MM.1S (cell line): ENCODE results near the gene APBA1.

Experiments used
- DNase-seq: peaks from one replicate; pipeline ENCODE4 v3.0.0-alpha.2; 2015
- H2AFZ ChIP-seq: fragments of 300-600 bp; sonication (generic); 2 replicates; pipeline ENCODE4 v1.6.0; 2016; ENCODE audit warnings: antibody characterized with exemption, low read length
- H3F3A ChIP-seq: fragments of 300-600 bp; sonication (generic); 2 replicates; pipeline ENCODE4 v1.6.1; 2016; ENCODE audit warnings: mild to moderate bottlenecking, antibody characterized with exemption, low read length, moderate library complexity, mixed read lengths; ENCODE audit not compliant: insufficient read depth
- H3K27ac ChIP-seq: fragments of 300-600 bp; sonication (generic); 2 replicates; pipeline ENCODE4 v1.5.1; 2016; ENCODE audit warnings: mild to moderate bottlenecking, low read length
- H3K27me3 ChIP-seq: fragments of 300-600 bp; sonication (generic); replicated peaks from 2 replicates; pipeline ENCODE4 v1.6.0; 2016; ENCODE audit warnings: low read length; ENCODE audit not compliant: insufficient read depth
- H3K36me3 ChIP-seq: fragments of 300-600 bp; sonication (generic); replicated peaks from 2 replicates; pipeline ENCODE4 v1.6.1; 2016; ENCODE audit warnings: mild to moderate bottlenecking, low read length, mixed read lengths; ENCODE audit not compliant: insufficient read depth
- H3K4me1 ChIP-seq: fragments of 300-600 bp; sonication (generic); 2 replicates; pipeline ENCODE4 v1.6.1; 2016; ENCODE audit warnings: low read length, mixed read lengths
- H3K4me2 ChIP-seq: fragments of 300-600 bp; sonication (generic); 2 replicates; pipeline ENCODE4 v1.6.0; 2016; ENCODE audit warnings: low read depth, low read length
- H3K4me3 ChIP-seq: fragments of 300-600 bp; sonication (generic); 2 replicates; pipeline ENCODE4 v1.5.1; 2016; ENCODE audit warnings: low read length, mixed read lengths
- H3K79me2 ChIP-seq: fragments of 300-600 bp; sonication (generic); 2 replicates; pipeline ENCODE4 v1.6.1; 2016; ENCODE audit warnings: mixed run types, low read length, mixed read lengths
- H3K9ac ChIP-seq: fragments of 300-600 bp; sonication (generic); 2 replicates; pipeline ENCODE4 v1.6.1; 2016; ENCODE audit warnings: low read length, mixed read lengths
- H3K9me2 ChIP-seq: fragments of 300-600 bp; sonication (generic); replicated peaks from 2 replicates; pipeline ENCODE4 v1.6.1; 2016; ENCODE audit warnings: mild to moderate bottlenecking, low read length, mixed read lengths; ENCODE audit not compliant: insufficient read depth
- H3K9me3 ChIP-seq: fragments of 300-600 bp; sonication (generic); replicated peaks from 2 replicates; pipeline ENCODE4 v1.6.1; 2016; ENCODE audit warnings: mild to moderate bottlenecking, low read length, mixed read lengths; ENCODE audit not compliant: insufficient read depth
- H4K20me1 ChIP-seq: fragments of 300-600 bp; sonication (generic); 2 replicates; pipeline ENCODE4 v1.6.1; 2016; ENCODE audit warnings: mild to moderate bottlenecking, low read length, moderate library complexity, mixed read lengths; ENCODE audit not compliant: insufficient read depth
- EZH2 ChIP-seq: fragments of 300-600 bp; sonication (generic); optimal IDR thresholded peaks from 2 replicates; pipeline ENCODE3; 2017; ENCODE audit warnings: low read depth, mild to moderate bottlenecking, antibody characterized with exemption, low read length, mixed read lengths
- EZH2phosphoT487 ChIP-seq: fragments of 300-600 bp; sonication (generic); IDR thresholded peaks from 2 replicates; pipeline ENCODE4 v1.6.1; 2018; ENCODE audit warnings: antibody characterized with exemption, low read length
- TF ChIP-seq, protein P1 (sequence below): fragments of 300-600 bp; sonication (generic); IDR thresholded peaks from 2 replicates; pipeline ENCODE4 v1.5.1; 2016; ENCODE audit warnings: antibody characterized with exemption, low read length, mixed read lengths

The APBA1 gene

DNA sequence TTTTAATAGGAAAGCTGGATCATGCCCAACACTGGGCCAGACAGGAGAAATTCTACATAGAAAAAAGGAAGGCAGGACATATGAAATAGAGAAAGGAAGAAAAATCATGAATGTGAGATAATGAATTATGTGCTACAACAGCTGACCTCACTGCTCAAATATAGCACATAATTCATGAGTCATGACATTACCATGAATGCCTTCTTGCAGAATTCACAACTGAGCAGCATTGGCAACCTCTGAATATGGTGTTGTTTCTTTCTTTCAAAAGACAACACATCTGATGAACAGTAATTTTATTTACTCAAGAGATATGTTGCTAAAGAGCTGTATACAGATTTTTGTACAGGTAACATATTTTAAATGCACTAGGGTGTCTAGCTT lies 34.4 kb downstream of the APBA1 start:
- TF ChIP-seq, protein P1, sequence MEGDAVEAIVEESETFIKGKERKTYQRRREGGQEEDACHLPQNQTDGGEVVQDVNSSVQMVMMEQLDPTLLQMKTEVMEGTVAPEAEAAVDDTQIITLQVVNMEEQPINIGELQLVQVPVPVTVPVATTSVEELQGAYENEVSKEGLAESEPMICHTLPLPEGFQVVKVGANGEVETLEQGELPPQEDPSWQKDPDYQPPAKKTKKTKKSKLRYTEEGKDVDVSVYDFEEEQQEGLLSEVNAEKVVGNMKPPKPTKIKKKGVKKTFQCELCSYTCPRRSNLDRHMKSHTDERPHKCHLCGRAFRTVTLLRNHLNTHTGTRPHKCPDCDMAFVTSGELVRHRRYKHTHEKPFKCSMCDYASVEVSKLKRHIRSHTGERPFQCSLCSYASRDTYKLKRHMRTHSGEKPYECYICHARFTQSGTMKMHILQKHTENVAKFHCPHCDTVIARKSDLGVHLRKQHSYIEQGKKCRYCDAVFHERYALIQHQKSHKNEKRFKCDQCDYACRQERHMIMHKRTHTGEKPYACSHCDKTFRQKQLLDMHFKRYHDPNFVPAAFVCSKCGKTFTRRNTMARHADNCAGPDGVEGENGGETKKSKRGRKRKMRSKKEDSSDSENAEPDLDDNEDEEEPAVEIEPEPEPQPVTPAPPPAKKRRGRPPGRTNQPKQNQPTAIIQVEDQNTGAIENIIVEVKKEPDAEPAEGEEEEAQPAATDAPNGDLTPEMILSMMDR = no peak
- TF ChIP-seq EZH2phosphoT487 = no peak
- no peak for TF ChIP-seq EZH2
- Histone ChIP-seq H3K79me2 (no peaks in the 10 kb centered on the region), H3K9me2 (no peaks in the 10 kb centered on the region), H2AFZ (no peak overlapping the region), H3K36me3 (no peaks in the 10 kb centered on the region), H3K9ac (no peak overlapping the region), H3K4me2 (no peak overlapping the region), H3K27ac (no peak overlapping the region), H4K20me1 (no peaks in the 10 kb centered on the region), H3F3A (no peaks in the 10 kb centered on the region), H3K4me1 (no peaks in the 10 kb centered on the region), H3K27me3 (no peaks in the 10 kb centered on the region), H3K9me3 (no peaks in the 10 kb centered on the region), H3K4me3 (no peak overlapping the region)
- no peak for DNase-seq

DNA sequence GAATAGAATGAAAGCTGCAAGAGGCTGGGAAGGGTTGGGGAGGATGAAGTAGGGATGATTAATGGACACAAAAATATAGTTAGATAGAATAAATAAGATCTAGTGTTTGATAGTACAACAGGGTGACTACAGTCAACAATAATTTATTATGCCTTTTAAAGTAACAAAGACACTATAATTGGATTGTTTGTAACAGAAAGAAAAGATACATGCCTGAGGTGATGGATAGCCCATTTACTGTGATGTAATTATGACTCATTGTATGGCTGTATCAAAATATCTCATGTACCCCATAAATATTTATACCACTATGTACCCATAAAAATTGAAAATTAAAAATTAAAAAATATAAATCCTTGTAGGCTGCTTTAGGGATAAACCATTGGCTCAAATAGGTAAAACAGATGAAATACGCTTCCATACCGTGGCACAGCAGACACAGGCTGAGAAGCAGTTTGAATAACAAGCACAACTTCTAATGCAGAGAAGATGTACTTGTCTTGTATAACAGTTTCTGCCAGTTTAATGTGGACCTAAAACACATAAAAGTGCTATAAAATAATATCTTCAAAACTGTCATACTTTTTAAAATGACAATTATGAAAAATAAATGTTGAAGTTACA lies 34.9 kb downstream of the APBA1 start:
- no peaks in the 10 kb centered on the region for H4K20me1 ChIP-seq
- H3K27me3 ChIP-seq = no peaks in the 10 kb centered on the region
- no peak overlapping the region for H2AFZ ChIP-seq
- no peak overlapping the region for H3K4me2 ChIP-seq
- no peaks in the 10 kb centered on the region for H3K9me2 ChIP-seq
- no peak overlapping the region for H3K4me3 ChIP-seq
- no peaks in the 10 kb centered on the region for H3F3A ChIP-seq
- H3K36me3 ChIP-seq = no peaks in the 10 kb centered on the region
- DNase-seq = no peak
- TF ChIP-seq, protein P1 = no peak
- TF ChIP-seq EZH2 = no peak
- no peak for TF ChIP-seq EZH2phosphoT487
- H3K9ac ChIP-seq = no peak overlapping the region
- H3K9me3 ChIP-seq = no peaks in the 10 kb centered on the region
- H3K79me2 ChIP-seq = no peaks in the 10 kb centered on the region
- H3K27ac ChIP-seq = no peak overlapping the region
- no peaks in the 10 kb centered on the region for H3K4me1 ChIP-seq

DNA sequence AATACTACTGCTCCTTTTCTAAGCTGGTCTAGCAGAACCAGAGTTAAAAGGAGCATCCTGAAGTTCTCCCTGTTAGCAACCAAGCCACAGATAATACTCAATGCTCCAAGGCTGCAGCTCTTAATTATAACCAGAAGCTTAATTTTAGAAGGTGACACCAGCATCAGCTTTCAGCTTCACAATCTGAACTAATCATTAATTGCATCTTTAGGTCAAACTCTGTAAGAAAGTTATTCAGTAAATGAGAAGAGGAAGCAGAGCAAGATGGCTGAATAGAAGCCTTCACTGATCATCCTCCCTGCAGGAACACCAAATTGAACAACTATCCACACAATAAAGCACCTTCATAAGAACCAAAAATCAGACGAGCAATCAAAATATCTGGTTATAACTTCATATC lies 38.5 kb downstream of the APBA1 start:
- Histone ChIP-seq H3K9me3 (no peaks in the 10 kb centered on the region), H3K27ac (no peak overlapping the region), H3K79me2 (no peaks in the 10 kb centered on the region), H3K4me1 (peaks cover 9% of the 10 kb centered on the region), H2AFZ (no peak overlapping the region), H3K36me3 (no peaks in the 10 kb centered on the region), H4K20me1 (no peaks in the 10 kb centered on the region), H3K9ac (no peak overlapping the region), H3K4me3 (no peak overlapping the region), H3K4me2 (no peak overlapping the region), H3F3A (no peaks in the 10 kb centered on the region), H3K9me2 (no peaks in the 10 kb centered on the region), H3K27me3 (no peaks in the 10 kb centered on the region)
- DNase-seq = no peak
- TF ChIP-seq EZH2 (no peak), EZH2phosphoT487 (no peak)
- TF ChIP-seq, protein P1 = no peak
